Endothelial cell of umbilical vein (primary cell): Measurements from ENCODE around the gene NUTM2G. TPM values are rescaled to one million over a fixed set of nuclear protein-coding genes. Genes with fewer than 3 reads are reported as not detected.

Experiments
- BruUV-seq: library from RNA; stranded (reverse); fragments of 400-500 nt; replicated peaks from 2 replicates; lab custom pipeline; 2021; lab: Mats Ljungman, UMichigan
- CTCF ChIA-PET: fragments of 300-600, 350-600 bp; sonication (Branson Sonifier 250); formaldehyde crosslinking; loops from one replicate; lab custom pipeline; 2021; ENCODE audit warnings: antibody characterized with exemption, inconsistent platforms; lab: Charles Lee
- POLR2A ChIA-PET: fragments of 300-600, 350-600 bp; sonication (Branson Sonifier 250); formaldehyde crosslinking; loops from one replicate; lab custom pipeline; 2021; ENCODE audit warnings: antibody characterized with exemption, inconsistent platforms; lab: Charles Lee
- DNase-seq: peaks from one replicate; pipeline ENCODE4 v3.0.0-alpha.2; 2011; ENCODE audit warnings: low read depth, low spot score
- FAIRE-seq: peaks from 2 replicates; lab custom pipeline; 2011; peaks lifted over from hg19 to GRCh38; lab: Jason Lieb, UNC
- H2AFZ ChIP-seq: 2 replicates; pipeline ENCODE4 v1.6.0; 2012; ENCODE audit warnings: low read depth, low read length, control low read depth, inconsistent platforms
- H3K27ac ChIP-seq: 2 replicates; pipeline ENCODE4 v1.5.1; 2011; ENCODE audit warnings: low read depth, mild to moderate bottlenecking, control low read depth, low read length, moderate library complexity; ENCODE audit not compliant: insufficient read depth
- H3K27me3 ChIP-seq, 2 experiments: 2 replicates each; pipeline versions ENCODE4 v1.6.0 to v1.6.1; 2011; ENCODE audit warnings: low read length in 2 of 2, mixed read lengths in 1 of 2; ENCODE audit not compliant: control insufficient read depth in 2 of 2, insufficient read depth in 2 of 2
- H3K36me3 ChIP-seq, 2 experiments: 2 replicates in 1 of 2; 3 replicates in 1 of 2; pipeline ENCODE4 v1.5.1; 2011; ENCODE audit warnings: low read length in 2 of 2, mild to moderate bottlenecking in 1 of 2, moderate library complexity in 1 of 2; ENCODE audit not compliant: control insufficient read depth in 2 of 2, insufficient read depth in 2 of 2; ENCODE audit errors: extremely low read depth in 1 of 2
- H3K4me1 ChIP-seq: 3 replicates; pipeline ENCODE4 v1.5.1; 2011; ENCODE audit warnings: mild to moderate bottlenecking, low read length; ENCODE audit not compliant: control insufficient read depth, insufficient read depth; ENCODE audit errors: extremely low read depth
- H3K4me2 ChIP-seq: 2 replicates; pipeline ENCODE4 v1.6.1; 2011; ENCODE audit warnings: low read length, control low read depth, mixed read lengths; ENCODE audit not compliant: insufficient read depth
- H3K4me3 ChIP-seq, 3 experiments: fragments of 200-600 bp in 1 of 3; sonication (generic), shearing (Covaris generic) in 1 of 3; replicated peaks in 1 of 3; 2 replicates each; pipeline ENCODE4 v1.5.1; 2011 to 2016; ENCODE audit warnings: control low read depth in 3 of 3, low read length in 3 of 3, mild to moderate bottlenecking in 2 of 3, inconsistent platforms in 1 of 3, low read depth in 1 of 3, moderate library complexity in 1 of 3; ENCODE audit not compliant: insufficient read depth in 1 of 3
- H3K79me2 ChIP-seq: 2 replicates; pipeline ENCODE4 v1.6.0; 2012; ENCODE audit warnings: low read length, inconsistent platforms; ENCODE audit not compliant: control insufficient read depth, insufficient read depth
- H3K9ac ChIP-seq: replicated peaks from 2 replicates; pipeline ENCODE3; 2011; ENCODE audit warnings: low read length, control low read depth; ENCODE audit not compliant: insufficient read depth; ENCODE audit errors: extremely low read depth
- H3K9me1 ChIP-seq: replicated peaks from 3 replicates; pipeline ENCODE4 v1.6.0; 2011; ENCODE audit warnings: mild to moderate bottlenecking, low read length; ENCODE audit not compliant: control insufficient read depth, insufficient read depth; ENCODE audit errors: extremely low read depth
- H3K9me3 ChIP-seq: replicated peaks from 2 replicates; pipeline ENCODE4 v1.5.1; 2012; ENCODE audit warnings: low read length, inconsistent platforms; ENCODE audit not compliant: control insufficient read depth, insufficient read depth
- H4K20me1 ChIP-seq: replicated peaks from 2 replicates; pipeline ENCODE3; 2011; ENCODE audit warnings: mild to moderate bottlenecking, low read length; ENCODE audit not compliant: control insufficient read depth, insufficient read depth; ENCODE audit errors: extremely low read depth
- CTCF ChIP-seq, 2 donors: IDR thresholded peaks; 1 replicate in 1 of 2; 2 replicates in 1 of 2; pipeline ENCODE4 v1.5.1; 2011; ENCODE audit warnings: low read length in 2 of 2, mild to moderate bottlenecking in 2 of 2, moderate library complexity in 2 of 2, control low read depth in 1 of 2, inconsistent platforms in 1 of 2, low read depth in 1 of 2; ENCODE audit not compliant: insufficient read depth in 1 of 2; ENCODE audit errors: extremely low read depth in 1 of 2
- EZH2 ChIP-seq: IDR thresholded peaks from 2 replicates; pipeline ENCODE4 v1.6.1; 2012; ENCODE audit warnings: borderline replicate concordance, low read depth, mild to moderate bottlenecking, moderate library complexity, low read length, inconsistent platforms; ENCODE audit not compliant: severe bottlenecking
- FOS ChIP-seq: IDR thresholded peaks from 2 replicates; pipeline ENCODE4 v1.6.1; 2011; ENCODE audit warnings: mild to moderate bottlenecking, low read length, moderate library complexity, borderline replicate concordance; ENCODE audit not compliant: insufficient read depth
- GATA2 ChIP-seq: IDR thresholded peaks from 2 replicates; pipeline ENCODE4 v1.7.0; 2011; ENCODE audit warnings: low read depth, mild to moderate bottlenecking, moderate library complexity, mixed read lengths, low read length; ENCODE audit not compliant: insufficient read length, insufficient read depth
- JUN ChIP-seq: IDR thresholded peaks from 2 replicates; pipeline ENCODE4 v1.6.1; 2011; ENCODE audit warnings: borderline replicate concordance, low read depth; ENCODE audit not compliant: insufficient read length, insufficient read depth
- MAX ChIP-seq: IDR thresholded peaks from 2 replicates; pipeline ENCODE4 v1.6.1; 2011; ENCODE audit not compliant: insufficient read depth, insufficient read length
- MYC ChIP-seq: IDR thresholded peaks from one replicate; pipeline ENCODE4 v1.6.1; 2011; ENCODE audit warnings: mild to moderate bottlenecking, low read depth, low read length
- POLR2A ChIP-seq: IDR thresholded peaks from 2 replicates; pipeline ENCODE4 v1.6.1; 2012; ENCODE audit warnings: low read depth, mild to moderate bottlenecking, control low read depth, low read length
- POLR2AphosphoS5 ChIP-seq: IDR thresholded peaks from 2 replicates; pipeline ENCODE4 v1.6.1; 2012; ENCODE audit warnings: low read depth, mild to moderate bottlenecking, control low read depth, low read length, moderate library complexity; ENCODE audit not compliant: insufficient read depth
- dilution Hi-C: fragments of 300-500 bp; cut with MboI; formaldehyde crosslinking; loops from one replicate; pipeline ENCODE4 v1.15.0; 2019; ENCODE audit warnings: low sequenced_read_pairs; ENCODE audit not compliant: extremely low pct_ligation_motif_present
- intact Hi-C: fragments of 100-400 bp; cut with micrococcal nuclease; formaldehyde crosslinking; loops from one replicate; pipeline ENCODE4 v1.10.0; 2022
- polyA plus RNA-seq, 4 experiments: library from polyadenylated mRNA; depleted of rRNA in 3 of 4; stranded (reverse) in 3 of 4; unstranded in 1 of 4; fragments of >200 nt; gene quantifications; 2 replicates each; pipeline versions ENCODE4 v1.2.1 to v1.2.3, GENCODE V29; 2011 to 2012; ENCODE audit warnings: missing spikeins in 1 of 4
- total RNA-seq: library from RNA; stranded (reverse); gene quantifications from 2 replicates; pipeline ENCODE4 v1.2.3, GENCODE V29; 2021

NUTM2G gene
- total and polyA plus RNA-seq, 2 donors (not counting 3 experiments of a cell fraction or from before 2014, with no cell fraction given), result not detected

- Histone ChIP-seq H3K27ac (no peak overlapping the region), H3K27me3 (no peaks in the 10 kb centered on the region), H2AFZ (no peak overlapping the region), H3K4me3 (no peak overlapping the region), H3K79me2 (no peaks in the 10 kb centered on the region), H4K20me1 (no peaks in the 10 kb centered on the region), H3K9ac (no peak overlapping the region), H3K9me3 (no peaks in the 10 kb centered on the region), H3K4me1 (peaks cover 13% of the 10 kb centered on the region), H3K9me1 (no peaks in the 10 kb centered on the region), H3K36me3 (no peaks in the 10 kb centered on the region), H3K4me2 (no peak overlapping the region)
- DNase-seq, result no peak
- no peak for TF ChIP-seq GATA2
- intact Hi-C loops, result no loop called here
- CTCF ChIA-PET, result no interaction called here
- dilution Hi-C loops, result no loop called here
- no peak for FAIRE-seq
- no TSS peak for BruUV-seq
- POLR2A ChIA-PET, result no interaction called here
Observed at GRCh38 chr9:96885424-96885823, 43.2 kb upstream of the NUTM2G start.

- Histone ChIP-seq H2AFZ (no peak overlapping the region), H3K79me2 (no peaks in the 10 kb centered on the region), H3K9me1 (no peaks in the 10 kb centered on the region), H3K9ac (no peak overlapping the region), H3K36me3 (no peaks in the 10 kb centered on the region), H3K4me1 (peaks cover 13% of the 10 kb centered on the region), H4K20me1 (no peaks in the 10 kb centered on the region), H3K4me3 (no peak overlapping the region), H3K9me3 (no peaks in the 10 kb centered on the region), H3K4me2 (no peak overlapping the region), H3K27ac (no peak overlapping the region), H3K27me3 (no peaks in the 10 kb centered on the region)
- TF ChIP-seq FOS, result no peak
- no peak for TF ChIP-seq MAX
- TF ChIP-seq EZH2, result no peak
- no peak for TF ChIP-seq MYC
- no peak for TF ChIP-seq JUN
- no peak for TF ChIP-seq CTCF (IDR thresholded peaks at IDR 0.05; ENCODE audit: extremely low read depth in 1 of 2, insufficient read depth in 1 of 2, low read depth in 1 of 2, low read length in 2 of 2)
- TF ChIP-seq GATA2, result no peak
- TF ChIP-seq POLR2A, result no peak
- TF ChIP-seq POLR2AphosphoS5, result no peak
- ChIA-PET CTCF (interaction anchor here (0.7 to 0.9 kb wide), 3 partner anchors 9 to 710 kb away, joined by 3 read pairs; no protein-coding TSS in a partner anchor), POLR2A (no interaction called here)
- dilution Hi-C loops, result no loop called here
- intact Hi-C loops, result no loop called here
- DNase-seq, result no peak
- no peak for FAIRE-seq
- BruUV-seq, result no TSS peak
Observed at GRCh38 chr9:96888591-96888990, 40.1 kb upstream of the NUTM2G start.
